HG03103 (cell line): Measurements from ENCODE around the gene NPIPB6.
"Not testable (repeated sequence)": the region's sequence is repeated elsewhere in the genome, so short reads cannot be mapped to it uniquely, and the experiment has no call there.

Source experiments
- ATAC-seq: cut with Tn5 transposase; IDR thresholded peaks from one replicate; pipeline ENCODE4 v1.9.1; 2021; ENCODE audit warnings: low read depth; ENCODE audit not compliant: unreplicated experiment

NPIPB6 gene

DNA sequence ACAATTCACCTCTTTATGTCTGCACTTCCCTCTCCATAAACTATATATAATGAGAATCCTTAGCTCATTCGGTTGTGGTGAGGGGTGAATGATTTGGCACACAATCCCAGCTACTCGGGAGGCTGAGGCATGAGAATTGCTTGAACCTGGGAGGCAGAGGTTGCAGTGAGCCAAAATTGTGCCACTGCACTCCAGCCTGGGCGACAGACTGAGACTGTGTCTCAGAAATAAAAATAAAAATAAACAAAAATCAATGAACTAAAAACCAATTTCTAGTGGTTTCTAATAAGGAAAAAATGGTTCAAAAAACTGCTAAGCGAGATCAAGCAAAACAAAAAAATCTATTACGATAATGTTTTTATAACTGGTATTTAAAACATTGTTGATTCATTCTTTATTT is at the start of gene NPIPB6:
Gene NPIPB6 (minus strand): TSS at position 101 of the 400 bp plus-strand sequence. CDS start 686 bp downstream, outside the sequence.
- ATAC-seq: not testable (repeated sequence)

DNA sequence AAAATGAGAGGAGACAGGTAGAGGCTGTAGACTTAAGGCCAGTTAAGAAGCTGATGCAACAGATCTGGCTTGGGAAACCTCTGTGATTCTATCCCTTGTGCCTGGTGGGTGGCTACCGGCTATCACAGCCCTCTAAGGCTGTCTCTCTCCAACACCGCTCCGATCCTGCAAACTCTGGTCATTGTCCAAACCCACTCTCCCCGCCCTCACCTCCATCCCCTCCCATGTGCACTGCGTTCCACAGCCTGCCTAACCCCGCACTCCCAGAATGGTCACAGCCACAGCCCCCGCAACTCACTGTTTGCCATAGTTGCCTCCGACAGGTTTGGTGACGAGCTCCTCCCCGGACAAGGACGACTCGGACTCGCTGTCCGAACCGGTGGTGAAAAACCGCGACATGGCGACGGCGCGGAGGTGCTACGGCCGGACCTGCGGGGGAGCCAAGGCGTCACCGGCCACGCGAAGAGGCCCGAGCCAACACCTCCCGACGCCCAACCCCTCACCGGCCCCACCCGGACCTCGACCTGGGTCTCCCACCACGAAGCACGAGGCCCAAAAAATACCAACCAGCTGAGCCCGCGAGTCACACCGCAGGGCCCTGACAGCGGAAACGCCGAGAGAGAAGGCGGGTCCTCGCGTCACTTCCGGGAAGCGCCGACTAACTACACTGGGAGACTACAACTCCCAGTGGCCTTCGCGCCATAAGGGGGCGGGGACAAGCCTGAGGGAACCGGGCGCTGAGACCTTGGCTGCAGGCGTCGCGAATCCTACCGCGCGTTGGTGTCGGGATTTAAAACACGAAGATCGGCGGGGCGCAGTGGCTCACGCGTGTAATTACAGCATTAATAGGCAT is 40.1 kb upstream of the NPIPB6 start, which contains the start of gene EIF3CL:
Gene EIF3CL (minus strand): TSS at position 622 of the 853 bp plus-strand sequence. CDS start 223 bp downstream, at position 399.
- ATAC-seq: peak; percentile 96

DNA sequence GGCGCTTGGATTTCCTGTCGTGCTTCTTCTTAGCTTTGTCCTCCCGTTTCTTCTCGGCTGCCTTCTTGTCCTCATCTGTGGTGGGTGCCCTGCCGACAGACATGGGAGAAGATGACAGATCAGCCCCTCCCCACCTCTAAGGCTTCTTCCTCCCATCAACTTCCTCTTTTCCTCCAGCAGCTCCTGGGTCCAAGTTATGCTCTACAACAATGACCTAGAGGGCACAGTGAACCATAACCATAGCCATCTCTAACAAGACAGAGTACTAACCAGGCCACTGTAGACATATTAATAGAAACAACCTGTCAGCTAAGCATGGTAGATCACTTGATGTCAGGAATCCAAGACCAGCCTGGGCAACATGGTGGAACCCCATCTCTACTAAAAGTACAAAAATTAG is 28.7 kb upstream of the NPIPB6 start:
- ATAC-seq: not testable (repeated sequence)

DNA sequence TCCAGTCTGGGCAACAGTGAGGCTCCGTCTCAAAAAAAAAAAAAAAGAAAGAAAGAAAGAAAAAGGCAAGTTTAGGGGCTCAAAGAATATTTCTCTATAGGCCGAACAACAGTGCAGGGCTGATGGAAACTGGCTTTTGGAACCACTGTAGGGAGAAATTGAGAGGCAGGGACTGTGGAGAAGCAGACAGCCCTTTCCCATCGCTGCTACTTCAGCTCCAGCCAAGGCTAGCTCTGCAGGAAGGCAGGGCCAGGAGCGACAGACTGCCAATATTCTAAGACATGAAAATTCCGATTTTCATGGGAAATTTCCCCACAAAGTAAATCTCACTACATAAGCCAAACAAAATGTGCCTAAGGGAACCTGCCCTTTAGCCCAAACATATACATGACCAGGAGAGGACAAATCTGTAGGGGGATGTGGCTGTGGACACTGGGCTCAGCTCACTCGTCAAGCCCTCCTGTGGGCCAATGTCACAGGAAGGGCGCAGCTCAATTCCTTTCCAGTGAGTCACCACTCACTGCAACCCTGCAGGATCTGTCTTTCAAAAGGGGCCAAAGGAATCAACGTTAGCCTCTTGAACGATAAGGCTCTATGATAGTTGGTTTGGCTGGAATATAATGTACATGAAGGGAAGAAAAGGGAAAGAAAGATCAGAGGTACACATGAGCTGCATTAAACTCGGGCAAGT is 19.0 kb upstream of the NPIPB6 start:
- ATAC-seq: not testable (repeated sequence)

DNA sequence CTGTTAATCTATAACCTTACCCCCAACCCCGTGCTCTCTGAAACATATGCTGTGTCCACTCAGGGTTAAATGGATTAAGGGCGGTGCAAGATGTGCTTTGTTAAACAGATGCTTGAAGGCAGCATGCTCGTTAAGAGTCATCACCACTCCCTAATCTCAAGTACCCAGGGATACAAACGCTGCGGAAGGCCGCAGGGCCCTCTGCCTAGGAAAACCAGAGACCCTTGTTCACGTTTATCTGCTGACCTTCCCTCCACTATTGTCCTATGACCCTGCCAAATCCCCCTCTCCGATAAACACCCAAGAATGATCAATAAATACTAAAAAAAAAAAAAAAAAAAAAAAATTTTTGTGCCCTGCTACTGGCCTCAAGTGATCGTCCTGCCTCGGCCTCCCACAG is 14.5 kb upstream of the NPIPB6 start:
- not testable (repeated sequence) for ATAC-seq

DNA sequence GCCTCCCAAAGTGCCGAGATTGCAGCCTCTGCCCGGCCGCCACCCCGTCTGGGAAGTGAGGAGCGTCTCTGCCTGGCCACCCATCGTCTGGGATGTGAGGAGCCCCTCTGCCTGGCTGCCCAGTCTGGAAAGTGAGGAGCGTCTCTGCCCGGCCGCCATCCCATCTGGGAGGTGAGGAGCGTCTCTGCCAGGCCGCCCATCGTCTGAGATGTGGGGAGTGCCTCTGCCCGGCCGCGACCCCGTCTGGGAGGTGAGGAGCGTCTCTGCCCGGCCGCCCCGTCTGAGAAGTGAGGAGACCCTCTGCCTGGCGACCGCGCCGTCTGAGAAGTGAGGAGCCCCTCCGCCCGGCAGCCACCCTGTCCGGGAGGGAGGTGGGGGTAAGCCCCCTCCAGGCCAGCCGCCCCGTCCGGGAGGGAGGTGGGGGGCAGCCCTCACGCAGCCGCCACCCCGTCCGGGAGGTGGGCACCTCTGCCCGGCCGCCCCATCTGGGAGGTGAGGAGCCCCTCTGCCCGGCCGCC is 13.9 kb upstream of the NPIPB6 start:
- ATAC-seq: not testable (repeated sequence)

DNA sequence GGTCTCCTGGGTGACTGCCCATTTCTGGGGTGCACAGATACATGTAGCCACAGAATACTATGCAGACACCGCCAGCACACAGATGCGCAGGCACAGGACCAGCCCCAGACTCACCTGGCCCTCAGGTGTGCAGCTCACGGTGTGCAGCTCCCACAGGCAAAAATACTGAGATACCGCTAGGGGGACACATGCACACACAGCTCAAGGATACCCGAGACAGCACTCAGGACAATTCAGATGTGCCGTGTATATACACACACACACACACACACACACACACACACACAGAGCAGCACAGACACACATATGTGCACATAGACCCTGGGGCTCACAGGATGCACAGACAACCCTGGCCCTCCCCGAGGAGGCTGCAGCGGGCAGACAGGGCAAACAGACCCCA is 11.8 kb upstream of the NPIPB6 start:
- not testable (repeated sequence) for ATAC-seq

DNA sequence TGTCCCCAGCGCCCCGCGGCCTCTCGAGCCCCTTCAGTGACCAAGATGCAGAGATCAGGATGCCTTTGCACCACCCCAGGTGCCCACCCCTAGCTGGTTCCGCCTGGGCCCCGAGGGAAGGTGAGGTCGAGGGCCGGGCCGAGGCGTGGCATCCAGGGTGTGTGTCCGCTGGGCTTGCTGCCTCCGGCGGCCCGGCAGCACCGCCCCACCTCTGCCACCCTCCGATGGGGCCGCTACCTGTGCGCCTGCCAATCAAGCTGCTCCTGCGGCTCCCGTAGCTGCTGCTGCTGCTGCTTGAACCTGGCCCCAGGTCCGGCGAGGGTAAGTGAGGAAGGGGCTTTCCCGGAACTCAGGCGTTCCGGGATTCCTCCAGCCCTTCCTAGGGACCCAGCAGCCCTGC is 11.0 kb upstream of the NPIPB6 start:
- not testable (repeated sequence) for ATAC-seq

DNA sequence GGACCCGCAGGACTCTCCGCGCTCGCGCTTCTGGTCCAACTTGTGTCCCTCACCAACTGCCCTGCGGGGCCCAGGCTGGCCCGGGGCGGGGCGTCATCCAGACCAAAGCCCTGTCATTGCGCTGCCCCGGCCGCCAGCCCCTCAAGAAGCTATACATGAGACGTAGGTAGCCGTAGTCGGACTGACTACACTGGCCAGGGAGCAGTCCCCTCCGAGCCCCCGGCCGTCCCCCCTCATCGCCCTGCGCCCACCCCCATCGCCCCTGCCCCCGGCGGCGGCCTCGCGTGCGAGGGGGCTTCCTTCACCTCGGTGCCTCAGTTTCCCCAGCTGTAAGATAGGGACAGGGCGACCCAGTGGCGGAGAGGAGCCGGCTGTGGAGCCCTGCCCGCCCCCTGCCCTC is 4.6 kb upstream of the NPIPB6 start:
- not testable (repeated sequence) for ATAC-seq

DNA sequence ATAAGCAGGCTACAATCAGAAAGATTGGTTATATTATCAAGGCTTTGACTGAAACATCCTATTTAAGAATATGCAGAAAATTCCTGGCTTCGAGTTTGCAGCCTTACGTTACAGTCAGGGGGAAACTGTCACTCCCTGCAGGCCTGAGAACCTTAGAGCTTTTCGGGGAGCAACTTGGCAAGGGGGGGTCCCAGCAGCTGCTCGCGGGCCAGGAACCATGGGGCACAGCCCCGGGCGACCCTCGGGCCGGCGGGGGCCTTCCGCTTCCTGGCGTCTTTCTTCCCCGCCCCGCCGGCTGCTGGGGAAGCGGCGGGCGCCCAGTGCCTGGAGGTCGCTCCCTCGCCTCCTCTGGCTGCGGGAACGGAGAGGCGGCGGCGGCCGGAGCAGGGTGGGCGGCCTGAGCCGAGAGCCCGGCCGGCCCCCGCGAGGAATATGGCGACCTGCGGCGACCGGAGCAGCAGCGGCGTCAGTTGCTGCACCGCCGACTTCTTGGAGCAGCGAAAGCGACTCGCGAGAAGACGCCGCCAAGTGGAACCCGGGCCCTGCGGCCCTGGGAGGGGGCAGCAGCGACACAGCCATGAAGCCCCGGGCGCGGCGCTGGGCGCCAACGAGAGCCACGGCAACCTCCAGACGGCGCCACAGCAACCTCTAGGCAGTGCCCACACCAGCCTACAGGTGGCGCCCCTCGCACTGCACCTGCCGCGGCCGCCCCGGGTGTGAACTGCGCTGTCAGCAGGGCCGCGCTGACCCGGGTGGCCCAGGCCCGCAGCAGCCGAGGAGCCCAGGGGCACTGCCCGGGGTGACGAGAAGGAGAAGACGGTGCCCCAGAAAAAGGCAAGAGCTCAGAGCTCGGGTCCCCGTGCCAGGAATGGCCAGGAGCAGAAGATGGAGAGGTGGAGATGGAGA is 1.2 kb upstream of the NPIPB6 start:
- peak; percentile 76 for ATAC-seq

DNA sequence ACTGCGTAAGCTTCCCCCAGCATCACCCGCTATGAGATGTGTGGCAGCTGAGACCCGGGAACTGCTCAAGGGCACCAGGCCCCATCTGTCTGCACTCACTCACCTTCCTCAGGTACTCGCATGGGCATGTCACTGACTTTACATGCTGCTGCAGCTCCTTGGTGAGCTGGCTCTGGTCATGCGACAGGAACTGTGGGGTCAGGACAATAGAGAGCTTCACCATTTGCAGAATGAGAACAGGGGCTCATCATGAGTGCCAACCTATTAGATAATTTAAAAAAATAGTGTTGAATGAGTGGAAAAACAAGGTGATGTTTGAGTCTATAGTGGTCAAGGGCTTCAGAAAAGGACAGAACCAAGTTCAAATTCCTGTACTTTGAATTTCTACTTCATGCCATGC is 708 bp downstream of the NPIPB6 start:
- not testable (repeated sequence) for ATAC-seq

DNA sequence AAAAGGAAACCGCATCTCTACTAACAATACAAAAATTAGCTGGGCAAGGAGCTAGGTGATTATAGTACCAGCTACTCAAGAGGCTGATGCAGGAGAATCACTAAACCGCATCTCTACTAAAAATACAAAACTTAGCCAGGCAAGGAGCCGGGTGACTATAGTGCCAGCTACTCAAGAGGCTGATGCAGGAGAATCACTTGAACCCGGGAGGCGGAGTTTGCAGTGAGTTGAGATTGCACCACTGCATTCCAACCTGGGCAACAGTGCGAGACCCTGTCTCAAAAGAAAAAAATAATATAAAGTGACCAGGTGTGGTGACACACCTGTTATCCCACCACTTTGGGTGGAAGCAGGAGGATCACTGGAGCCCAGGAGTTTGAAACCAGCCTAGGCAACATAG is 25.1 kb downstream of the NPIPB6 start:
- not testable (repeated sequence) for ATAC-seq

DNA sequence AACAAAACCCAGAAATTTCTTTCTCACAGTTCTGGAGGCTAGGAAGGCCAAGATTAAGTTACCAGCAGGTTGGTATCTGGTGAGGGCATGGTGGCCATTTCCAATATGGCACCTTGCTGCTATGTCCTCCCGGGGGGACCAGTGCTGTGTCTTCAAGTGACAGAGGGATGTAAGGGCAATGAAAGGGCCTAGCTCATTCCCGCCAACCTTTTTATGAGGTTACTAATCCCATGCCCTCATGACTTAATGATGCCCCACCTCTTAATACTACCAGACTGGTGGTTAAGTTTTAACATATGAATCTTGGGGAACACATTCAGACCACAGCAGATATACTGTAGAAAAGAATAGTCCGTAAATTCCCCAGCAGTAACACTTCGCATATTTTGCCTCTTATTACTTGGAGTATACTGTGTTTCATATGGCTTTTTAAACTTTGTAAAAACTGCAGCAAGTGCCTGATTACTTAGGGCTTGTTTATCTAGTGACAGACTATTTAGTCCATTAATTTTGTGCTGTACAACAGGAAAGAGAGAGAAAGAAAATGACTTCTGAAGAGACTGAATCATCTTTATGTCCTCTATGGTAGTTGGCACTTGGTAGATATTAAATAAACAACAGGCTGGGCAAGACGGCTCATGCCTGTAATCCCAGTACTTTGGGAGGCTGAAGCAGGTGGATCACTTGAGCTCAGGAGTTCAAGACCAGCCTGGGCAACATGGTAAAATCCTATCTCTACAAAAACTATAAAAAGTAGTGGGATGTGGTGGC is 26.2 kb downstream of the NPIPB6 start:
- ATAC-seq: not testable (repeated sequence)

DNA sequence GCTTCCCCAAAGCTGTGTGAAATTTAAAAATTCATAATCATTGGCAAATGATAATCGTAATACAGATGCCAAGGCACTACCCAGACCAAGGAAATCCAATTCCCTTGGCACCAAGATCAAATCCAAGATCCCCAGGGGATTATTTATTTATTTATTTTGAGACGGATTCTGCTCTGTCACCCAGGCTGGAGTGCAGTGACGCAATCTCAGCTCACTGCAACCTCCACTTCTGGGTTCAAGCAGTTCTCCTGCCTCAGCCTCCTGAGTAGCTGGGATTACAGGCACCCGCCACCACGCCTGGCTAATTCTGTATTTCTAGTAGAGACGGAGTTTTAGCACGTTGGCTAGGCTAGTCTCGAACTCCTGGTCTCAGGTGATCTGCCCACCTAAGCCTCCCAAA is 27.6 kb downstream of the NPIPB6 start:
- ATAC-seq: not testable (repeated sequence)

DNA sequence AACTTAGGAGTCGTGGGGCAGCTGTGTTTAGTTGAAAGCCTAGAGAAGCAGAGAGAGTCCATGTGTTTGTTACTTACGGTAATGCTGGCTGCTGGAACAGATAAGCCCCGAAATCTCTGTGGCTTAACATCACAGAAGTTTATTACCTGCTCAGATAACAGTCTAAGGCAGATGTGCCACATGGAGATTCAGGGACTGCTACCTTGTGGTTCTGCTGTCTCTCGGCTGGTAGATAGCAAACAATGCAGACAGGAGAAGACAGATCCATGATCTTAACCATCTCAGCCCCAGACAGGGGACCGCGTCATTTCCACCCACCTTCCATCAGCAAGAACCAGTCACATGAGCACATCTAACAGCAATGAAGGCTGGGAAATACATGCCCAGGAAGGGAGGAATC is 30.7 kb downstream of the NPIPB6 start:
- not testable (repeated sequence) for ATAC-seq

DNA sequence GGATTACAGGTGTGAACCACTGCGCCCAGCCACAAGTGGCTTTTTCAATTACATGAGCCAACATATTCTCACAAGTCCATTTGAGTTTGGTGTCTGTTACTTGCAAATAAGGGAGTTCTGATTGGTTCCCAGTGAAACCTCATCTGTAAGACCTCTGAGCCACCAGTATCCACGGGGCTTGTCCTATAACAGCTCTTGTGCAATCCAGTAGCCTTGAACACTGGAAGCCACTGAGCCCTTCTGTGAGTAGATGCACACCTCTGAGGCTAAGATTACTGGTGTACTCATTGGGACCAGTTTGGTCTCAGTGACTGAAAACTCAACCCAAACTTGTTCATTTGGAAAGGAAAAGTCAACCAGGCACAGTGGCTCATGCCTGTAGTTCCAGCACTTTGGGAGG is 32.3 kb downstream of the NPIPB6 start:
- not testable (repeated sequence) for ATAC-seq

DNA sequence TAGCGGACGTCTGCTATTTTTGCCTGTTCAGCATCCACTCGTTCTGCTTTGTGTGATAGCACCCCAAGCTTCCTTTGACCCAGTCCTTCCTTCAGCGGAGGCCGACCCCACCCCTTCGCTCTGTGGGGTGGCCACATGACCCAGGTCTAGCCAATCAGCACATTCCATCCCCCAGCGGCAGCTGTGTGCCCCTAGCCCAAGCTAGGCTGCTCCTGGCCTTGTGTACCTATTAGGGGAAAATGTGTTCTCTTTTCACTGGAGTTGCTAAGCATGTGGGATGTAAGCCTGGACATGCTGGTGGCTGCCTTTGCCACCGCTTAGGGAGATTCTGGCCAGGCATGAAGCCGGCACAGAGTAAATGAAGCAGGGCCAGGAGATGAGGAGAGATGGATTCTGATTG is 33.1 kb downstream of the NPIPB6 start:
- ATAC-seq: not testable (repeated sequence)

DNA sequence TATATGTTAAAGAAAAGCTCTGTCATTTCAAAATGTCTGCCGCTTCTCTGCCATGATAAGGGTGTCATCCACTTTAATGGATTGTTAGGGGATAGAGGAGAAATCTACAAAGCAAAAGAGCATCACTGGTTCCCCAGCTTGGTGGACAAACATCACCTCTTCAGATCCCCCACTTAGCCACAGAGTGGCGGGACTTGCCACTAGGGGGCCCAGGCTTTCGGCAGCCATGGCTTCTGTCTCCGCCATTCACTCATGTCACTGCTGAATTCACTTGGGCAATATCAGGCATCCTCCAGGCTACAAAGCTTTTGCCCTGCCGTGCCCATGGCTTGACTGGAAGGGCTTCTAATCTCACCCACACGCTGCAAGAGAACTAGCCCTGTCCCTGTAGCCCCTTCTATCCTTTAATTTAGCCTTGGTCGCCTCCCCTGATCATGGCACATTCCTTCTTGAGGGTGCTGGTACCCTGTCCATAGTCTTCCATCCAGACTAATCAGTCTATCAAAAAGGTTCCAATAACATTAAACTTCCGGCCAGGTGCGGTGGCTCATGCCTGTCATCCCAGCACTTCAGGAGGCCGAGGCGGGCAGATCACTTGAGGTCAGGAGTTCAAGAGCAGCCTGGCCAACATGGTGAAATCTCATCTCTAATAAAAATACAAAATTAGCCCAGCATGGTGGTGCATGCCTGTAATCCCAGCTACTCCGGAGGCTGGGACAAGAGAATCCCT is 36.3 kb downstream of the NPIPB6 start:
- no peak for ATAC-seq

DNA sequence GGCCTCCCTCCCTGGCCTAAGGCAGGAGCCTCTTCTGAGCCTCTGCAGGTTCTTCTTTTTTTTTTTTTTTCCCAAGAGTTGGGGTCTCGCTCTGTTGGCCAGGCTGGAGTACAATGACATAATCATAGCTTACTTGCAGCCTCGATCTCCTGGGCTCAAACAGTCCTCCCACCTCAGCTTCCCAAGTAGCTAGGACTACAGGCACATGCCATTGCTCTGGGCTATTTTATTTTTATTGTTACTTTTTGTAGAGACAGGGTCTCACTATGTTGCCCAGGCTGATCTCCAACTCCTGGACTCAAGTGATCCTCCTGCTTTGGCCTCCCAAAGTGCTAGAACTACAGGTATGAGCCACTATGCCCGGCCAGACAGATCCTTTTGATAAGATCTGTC is 38.4 kb downstream of the NPIPB6 start:
- no peak for ATAC-seq
